NCI-H146 treated with DMSO at 0.1 percent for 48 hours (cell line): ENCODE data around the gene GALT.
"Not testable (repeated sequence)": the region's sequence is repeated elsewhere in the genome, so short reads cannot be mapped to it uniquely, and the experiment has no call there.

ENCODE experiments used
- DNase-seq: peaks from one replicate; lab custom pipeline; 2025; ENCODE audit not compliant: unreplicated experiment; lab: John Stamatoyannopoulos, UW

GALT gene

DNA sequence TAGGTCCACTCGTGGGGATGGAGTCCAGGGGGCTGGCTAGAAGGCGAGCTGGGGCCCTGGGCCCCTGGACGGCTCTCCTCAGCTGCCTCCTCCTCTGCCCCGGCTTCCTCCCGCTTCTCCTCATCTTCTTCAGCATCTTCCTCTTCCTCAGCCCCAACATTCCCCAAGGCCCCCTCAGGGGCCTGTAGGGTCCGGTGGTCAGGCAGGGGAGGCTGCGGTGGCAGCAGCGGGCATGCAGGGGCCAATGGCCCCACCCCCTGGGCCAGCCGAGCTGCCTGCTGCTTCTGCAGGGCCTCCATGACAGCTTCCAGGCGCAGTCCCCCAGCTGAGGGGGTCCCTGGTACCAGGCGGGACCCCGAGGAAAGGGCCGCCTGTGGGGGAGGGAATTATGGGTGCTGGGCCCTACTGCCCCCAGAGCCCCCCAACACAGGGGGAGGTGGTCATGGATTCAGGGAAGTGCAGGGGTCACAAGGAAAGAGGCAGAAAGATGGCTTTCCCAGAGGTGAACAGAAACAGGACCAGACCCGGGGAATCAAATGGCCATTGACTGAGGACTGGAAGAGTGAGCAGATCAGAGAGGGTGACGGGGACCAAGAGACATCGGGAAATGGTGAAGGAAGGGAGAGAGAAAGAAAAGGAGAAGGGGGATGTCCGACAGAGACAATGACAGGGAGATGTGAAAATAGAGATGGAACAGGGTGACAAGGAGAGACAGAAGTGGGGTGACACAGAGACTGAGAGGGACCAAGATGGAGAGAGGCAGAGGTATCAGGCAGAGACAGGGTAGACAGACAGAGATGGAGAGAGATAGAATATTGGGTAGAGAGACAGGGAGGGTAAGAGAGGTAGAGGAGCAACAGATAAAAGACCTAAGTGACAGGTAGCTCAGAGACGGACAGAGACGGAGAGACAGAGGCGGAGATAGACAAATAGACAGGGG, 18.5 kb upstream of the GALT start:
- no peak for DNase-seq

DNA sequence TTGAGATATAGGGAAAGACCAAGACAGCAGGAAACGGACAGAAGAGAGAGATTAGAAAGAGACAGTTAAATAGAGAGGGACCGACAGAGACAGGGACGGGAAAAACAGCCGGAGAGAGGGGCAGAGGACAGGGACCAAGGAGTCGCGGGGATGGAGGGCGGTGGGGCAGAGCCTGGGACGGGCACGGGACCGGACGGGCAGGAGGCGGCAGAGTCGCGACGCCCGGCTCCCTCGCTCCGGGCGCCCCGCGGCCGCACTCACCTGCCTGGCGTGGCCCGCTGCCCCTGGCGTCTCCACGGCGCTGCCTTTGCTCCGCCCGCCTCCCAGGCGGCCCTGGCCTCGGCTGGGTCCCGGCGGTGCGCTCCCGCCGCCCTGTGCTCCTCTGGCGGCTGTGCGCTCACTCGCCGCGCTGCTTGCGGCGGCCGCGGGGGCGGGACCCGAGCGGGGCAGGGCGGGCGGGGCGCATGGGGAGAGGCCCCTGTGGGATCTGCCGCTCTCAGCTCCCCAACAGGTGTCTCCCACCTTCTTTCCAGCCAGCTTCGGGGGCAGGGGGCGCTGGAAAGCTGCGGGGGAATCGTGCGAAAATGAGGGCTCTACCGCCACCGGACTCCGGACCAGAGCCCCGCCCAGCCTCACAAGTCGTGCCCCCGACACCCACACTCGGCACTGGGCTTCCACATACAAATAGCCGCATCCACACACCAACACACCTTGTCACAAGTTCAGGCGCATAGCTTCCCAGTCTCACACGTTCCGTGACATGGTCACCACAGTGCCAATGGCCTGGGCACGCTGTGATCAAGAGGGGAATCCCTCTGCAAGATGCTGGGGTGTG, 17.6 kb upstream of the GALT start, which contains the start of gene ARID3C:
Gene ARID3C, minus strand, starts transcription at position 411 of the 835 bp plus-strand sequence. CDS start 1,052 bp downstream, outside the sequence.
- DNase-seq = peak; percentile 39

DNA sequence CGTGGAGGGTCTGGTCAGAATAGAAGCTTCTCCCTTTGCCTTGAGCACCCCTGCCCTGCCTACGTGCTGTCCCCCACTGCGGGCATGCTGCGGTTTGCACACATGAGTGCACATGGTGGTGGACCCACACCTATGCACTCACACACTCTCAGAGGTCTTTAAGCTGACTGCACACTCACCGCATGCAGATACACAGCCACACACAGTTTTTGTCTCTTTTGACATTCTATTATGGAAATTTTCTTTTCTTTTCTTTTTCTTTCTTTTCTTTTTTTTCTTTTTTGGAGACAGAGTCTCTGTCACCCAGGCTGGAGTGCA, 17.0 kb upstream of the GALT start:
- no peak for DNase-seq

DNA sequence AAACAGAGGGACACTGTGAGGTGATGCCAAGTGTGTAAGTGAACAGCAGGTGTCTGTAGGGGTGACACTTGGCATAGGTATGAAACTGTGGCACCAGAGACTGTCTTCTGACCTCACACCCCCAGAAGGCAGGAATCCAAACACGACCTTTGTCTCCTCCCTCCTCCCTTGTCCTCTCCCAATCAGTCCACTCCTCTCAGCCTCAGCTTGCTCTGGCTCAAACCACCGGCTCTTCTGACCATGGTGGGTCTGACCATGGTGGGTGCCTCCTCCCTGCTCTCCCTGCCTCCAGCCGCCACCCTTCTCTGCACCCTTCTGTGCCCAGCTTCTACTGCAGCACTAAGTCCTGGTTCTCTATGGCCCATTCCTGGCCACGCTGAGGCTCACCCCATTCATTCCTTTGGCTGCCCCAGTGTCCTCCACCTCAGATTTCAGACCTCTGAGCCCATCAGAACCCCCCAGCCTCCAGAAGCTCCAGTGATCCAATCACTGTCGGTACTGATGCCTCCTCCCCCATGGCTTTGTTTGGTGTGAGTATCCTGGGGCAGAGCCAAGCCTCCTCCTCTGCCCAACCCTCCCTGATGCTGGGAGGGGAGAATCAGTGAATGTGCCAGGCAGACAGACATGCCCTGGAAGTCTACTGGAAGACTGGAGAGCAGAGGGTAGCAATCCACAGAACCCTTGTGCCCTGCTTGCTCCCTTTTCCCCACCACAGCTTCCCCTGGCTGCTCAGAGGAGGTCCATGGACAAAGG, 15.9 kb upstream of the GALT start:
- no peak for DNase-seq

DNA sequence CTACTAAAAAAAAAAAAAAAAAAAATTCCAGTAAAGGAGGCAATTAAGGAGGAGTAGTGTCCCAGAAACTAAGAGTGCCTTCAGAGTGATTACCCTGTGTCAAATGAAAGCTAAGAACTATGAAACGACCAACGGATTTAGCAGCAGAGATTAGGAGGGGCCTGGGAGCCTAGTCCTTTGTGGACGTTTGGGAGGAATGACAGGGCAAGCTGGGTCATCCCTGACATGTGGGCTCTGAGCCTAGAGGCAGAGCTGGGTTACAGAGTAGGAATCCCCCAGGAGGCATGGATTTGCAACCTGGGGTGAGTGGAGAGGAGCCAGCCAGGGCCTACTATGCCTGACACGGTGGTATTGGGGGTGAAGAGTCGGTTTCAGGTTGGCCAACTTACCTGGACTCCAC, 13.3 kb upstream of the GALT start:
- DNase-seq = no peak

DNA sequence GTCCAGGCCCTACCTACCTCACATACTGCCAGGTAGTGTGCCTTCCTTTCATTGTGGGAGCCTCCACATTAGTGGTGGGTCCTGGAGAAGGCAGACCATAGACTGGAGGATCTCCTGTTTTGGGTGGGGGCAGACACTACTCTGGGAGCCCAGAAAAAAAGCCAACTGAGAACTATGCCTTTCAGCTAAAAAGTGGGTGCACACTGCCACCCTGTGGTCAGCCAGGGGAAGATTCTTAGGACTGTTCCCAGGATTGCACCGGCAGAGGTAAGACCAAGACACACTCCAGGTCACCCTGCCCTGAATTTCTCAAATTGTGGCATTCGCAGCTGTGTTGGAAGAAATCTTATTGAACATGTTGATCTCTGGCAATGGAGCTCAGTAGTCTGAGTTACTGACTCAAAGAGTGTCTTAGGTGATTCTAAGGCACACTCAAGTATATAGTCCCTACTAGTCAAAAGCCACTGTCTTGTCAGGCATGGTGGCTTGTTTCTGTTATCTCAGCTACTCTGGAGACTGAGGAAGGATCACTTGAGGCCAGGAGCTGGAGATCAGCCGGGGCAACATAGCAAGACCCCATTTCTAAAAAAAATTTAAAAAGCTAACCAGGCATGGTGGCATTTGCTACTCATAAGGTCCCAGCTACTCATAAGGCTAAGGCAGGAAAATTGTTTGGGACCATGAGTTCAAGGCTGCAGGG, 12.5 kb upstream of the GALT start:
- DNase-seq = peak; percentile 58

DNA sequence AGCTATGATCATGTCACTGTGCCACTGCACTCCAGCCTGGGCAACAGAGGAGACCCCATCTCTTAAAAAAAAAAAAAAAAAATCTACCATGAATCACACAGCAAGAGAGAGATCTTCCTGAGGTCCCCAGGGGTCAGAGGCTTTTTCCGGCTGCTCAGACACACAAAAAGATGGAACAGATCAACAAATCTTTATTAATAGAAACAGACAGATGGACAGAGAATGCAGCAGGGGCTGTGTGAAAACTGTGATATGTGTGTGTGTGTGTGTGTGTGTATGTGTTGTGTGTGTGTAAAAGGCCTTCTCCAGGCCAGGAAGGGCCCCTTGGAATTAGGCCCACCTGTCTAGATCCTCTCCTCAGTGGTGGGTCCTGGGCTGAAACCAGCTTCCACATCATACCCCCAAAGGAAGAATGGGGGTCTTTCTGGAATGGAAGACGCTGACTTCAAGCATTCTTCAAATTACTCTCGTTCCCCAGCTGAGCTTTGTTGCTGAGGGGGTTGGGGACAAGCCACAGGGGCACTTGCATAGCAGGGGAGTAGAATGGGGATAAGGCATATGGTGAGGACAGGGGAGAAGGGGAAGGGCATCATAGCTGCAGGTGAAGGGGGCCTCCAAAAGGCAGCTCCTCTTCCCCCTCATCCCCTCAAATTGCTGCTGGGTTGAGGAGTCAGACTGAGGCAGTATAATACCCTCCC, 11.8 kb upstream of the GALT start:
- no peak for DNase-seq

DNA sequence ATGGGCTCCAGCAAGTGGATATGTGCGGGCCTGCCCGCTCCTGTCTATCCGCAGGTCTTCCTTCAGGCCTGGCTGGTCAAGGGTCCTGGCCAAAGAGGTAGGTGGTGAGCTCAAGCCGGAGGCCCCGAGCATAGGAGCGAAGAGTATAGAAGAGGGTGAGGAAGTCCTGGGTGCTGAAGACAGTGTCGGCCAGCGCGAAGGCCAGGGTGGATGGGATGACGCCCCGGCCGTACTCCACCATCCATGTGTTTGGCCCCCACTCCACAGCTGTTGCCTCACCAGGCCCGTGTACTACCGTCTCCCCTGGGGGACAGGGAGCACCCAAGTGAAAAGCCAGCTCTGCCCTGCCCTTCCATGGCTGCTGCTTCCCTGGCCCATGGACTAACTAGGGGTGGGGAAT, 10.9 kb upstream of the GALT start:
- no peak for DNase-seq

DNA sequence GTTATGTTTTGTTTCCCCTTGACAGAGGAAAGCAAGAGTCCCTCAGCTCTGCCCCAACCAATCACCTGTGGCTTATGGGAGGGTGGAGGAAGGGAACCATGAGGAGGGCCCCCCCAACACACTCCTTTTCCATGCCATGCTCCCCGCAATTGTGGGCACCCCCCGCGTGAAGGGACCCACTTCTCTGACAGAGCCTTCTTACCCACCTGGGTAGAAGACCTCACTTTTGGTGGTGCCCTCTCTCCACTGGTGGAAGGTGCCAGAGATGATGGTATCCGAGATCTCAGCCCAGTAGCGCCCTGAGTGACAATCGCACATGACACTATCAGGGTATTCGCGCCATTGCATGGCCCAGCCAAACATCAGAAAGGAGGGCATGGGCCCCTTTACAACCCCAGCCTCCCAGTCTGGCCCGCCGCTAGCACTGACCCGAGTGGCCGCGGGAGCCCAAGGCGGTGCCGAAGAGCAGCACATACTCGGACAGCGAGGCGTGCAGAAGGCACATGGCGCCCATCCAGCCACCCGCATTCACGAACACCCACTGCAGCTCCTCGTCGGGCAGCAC, 9.6 kb upstream of the GALT start:
- DNase-seq = no peak

DNA sequence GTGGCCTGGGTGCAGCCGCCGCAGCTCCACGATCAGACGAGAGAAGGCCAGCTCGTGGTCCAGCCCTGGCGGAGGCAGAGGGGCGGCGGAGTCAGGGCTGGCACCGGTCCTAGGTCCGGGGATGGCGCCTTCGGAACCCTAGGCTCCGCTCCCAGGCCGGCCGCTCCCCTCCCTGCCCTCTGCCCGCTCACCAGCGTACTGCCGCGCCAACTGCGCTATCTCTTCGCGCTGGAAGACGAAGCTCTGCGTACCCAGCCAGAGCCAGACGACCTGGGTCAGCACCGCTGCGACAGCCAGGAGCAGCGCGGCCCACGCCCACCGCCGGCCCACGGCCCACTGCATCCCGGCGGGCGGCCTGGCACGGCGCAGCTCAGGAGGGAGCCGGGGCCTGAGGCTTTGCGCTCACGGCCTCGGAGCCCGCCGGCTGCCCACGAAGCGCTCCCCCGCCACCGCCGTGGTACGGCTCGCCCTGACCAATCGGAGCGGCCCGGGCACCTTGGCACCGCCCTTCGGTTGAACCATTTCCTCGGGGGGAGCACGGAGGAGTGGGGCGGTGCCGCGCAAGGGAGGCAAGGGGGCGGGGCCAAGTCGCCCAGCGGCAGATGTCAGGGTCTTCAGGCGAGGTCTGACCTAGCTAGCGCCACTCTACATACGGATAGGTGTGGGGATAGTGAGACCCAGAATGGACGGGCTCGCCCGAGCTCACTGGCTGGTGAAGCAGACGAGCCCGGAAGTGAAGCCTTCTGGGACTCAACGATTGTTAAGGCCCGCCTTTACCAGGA, 8.9 kb upstream of the GALT start, which contains the start of gene SIGMAR1:
Gene SIGMAR1, minus strand, starts transcription at position 432 of the 782 bp plus-strand sequence. Its CDS starts 90 bp downstream, at position 342.
- peak; percentile 91 for DNase-seq

DNA sequence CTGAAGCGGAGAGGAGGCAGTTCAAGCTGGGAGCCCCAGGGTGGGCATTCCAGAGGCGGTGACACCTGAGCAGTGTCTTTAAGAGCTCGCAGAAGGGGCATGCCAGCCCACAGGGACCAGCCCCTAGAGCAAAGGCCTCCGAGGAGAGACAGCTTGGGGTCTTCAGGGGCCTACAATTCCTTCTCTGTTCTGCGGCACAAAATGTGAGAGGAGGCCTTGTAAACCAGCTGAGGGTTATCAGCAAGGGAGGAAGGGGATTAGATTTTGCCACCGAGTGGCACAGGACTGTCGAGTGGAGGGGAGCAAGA, 8.4 kb upstream of the GALT start:
- DNase-seq = no peak

DNA sequence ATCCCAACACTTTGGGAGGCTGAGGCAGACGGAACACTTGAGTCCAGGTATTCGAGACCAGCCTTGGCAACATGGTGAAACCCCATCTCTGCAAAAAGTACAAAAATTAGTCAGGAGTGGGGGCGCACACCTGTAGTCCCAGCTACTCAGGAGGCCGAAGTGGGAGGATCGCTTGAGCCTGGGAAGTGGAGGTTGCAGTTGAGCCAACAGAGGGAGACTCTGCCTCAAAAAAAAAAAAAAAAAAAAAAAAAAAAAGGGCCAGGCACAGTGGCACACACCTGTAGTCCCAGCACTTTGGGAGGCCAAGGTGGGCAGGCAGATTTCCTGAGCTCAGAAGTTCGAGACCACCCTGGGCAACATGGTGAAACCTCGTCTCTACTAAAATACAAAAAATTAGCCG, 7.2 kb upstream of the GALT start:
- not testable (repeated sequence) for DNase-seq

DNA sequence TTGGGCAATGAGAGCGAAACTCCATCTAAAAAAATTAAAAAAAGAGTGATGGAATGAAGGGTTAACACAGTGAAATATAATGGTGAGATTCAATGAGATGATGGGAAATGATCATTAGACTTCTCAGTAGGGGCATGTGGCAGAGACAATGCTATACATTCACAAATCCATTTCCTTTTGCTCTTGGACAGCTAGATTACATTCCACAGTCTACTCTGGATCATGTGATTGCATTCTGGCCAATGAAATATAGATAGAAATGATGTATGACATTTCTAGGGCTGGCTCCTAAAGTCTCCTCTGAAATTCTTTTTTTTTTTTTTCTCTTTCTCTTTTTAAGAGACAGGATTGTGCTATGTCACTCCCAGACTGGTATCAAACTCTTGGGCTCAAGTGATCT, 3.8 kb upstream of the GALT start:
- DNase-seq = no peak

DNA sequence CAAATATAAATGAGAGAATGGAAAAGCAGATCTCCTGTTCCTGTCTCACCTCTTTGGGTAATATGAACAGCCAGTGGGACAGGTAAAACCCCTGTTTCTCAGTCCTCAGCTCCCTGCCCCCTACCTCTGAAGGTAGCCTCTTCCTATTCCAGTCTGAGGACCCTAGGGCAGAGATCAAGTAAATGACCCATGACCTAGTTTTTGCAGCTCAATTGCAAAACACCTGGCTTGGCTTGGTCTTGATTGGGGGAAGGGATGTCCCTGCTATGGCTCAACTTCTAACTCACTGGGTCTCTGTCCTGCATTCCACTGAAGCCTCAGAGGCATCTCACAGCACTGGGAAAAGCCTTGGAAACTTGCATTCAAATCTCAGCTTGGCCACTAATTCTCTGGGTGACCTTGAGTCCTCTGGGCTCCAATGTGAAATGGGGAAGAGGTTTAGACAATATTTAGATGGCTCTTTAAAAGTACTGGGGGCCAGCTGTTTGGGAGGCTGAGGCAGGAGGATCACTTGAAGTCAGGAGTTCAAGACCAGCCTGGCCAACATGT, 1.6 kb upstream of the GALT start:
- no peak for DNase-seq

DNA sequence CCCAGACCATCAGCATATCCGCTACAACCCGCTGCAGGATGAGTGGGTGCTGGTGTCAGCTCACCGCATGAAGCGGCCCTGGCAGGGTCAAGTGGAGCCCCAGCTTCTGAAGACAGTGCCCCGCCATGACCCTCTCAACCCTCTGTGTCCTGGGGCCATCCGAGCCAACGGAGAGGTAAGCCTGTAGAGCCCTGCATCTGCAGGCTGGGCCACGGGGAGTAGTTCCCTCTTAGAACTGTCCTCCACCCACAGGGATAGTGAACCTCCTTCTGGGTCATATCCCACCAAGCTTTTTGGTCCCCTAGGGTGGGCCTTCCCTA, 569 bp downstream of the GALT start:
- no peak for DNase-seq

DNA sequence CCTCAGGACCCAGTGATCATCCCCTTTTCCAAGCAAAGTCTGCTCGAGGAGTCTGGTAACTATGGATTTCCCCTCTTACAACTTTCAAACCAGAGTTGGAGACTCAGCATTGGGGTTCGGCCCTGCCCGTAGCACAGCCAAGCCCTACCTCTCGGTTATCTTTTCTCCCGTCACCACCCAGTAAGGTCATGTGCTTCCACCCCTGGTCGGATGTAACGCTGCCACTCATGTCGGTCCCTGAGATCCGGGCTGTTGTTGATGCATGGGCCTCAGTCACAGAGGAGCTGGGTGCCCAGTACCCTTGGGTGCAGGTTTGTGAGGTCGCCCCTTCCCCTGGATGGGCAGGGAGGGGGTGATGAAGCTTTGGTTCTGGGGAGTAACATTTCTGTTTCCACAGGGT, 1.2 kb downstream of the GALT start:
- DNase-seq = no peak

DNA sequence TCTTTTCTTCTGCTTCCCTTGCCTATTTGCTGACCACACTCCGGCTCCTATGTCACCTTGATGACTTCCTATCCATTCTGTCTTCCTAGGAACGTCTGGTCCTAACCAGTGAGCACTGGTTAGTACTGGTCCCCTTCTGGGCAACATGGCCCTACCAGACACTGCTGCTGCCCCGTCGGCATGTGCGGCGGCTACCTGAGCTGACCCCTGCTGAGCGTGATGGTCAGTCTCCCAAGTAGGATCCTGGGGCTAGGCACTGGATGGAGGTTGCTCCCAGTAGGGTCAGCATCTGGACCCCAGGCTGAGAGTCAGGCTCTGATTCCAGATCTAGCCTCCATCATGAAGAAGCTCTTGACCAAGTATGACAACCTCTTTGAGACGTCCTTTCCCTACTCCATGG, 2.2 kb downstream of the GALT start:
- no peak for DNase-seq

DNA sequence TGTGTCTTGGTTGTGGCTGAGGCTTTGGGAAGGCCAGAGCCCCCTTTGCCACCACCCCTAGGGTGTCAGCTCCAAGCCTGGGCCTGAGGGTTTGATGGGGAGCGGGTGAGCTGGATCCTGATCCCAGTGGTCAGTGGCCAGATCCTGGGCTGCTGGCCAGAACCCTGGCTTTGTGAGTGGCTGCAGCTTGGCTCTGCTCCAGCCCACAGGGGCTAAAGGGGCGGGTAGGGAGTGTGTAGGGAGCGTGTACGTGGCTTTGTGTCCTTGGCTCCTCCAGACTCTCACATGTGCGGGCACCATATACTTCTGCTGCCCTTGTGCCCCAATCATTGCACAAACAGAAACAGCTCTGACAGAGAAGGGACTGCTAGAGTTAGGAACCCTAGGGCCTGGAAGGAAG, 4.3 kb downstream of the GALT start:
- no peak for DNase-seq

DNA sequence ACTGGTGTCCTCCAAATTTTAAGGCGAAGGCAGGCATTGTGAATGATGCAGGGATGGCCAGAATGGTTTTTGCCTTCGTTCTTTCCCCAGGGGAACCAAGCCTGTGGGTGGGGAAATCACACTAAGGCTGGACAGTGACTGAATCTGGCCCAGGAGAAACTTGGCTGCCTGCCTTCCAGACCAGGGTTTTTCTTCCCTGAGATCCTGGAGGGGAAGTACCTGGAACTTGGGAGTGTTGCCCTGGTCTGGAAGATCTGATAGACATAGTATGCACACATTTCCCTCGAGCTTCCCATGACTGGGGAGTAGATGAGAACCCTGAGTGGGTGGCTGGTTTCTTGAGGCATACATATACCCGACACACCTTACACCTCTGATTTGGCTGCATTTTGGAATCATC, 4.8 kb downstream of the GALT start:
- no peak for DNase-seq
